Measurements from ENCODE around the gene WWP2.

GRCh38 chr16:69812688-69813014 lies 50.5 kb downstream of the WWP2 start:
- TF ChIP-seq CTCF (IDR thresholded peaks at IDR 0.05) (no peak), POLR2AphosphoS5 (IDR thresholded peaks at IDR 0.05) (no peak), POLR2A (IDR thresholded peaks at IDR 0.05) (no peak), EP300 (IDR thresholded peaks at IDR 0.05) (no peak)

Data from sigmoid colon (tissue), 4 donors.